Aorta (tissue), 5 donors: ENCODE results near the gene KSR2. TPM values are rescaled to one million over a fixed set of nuclear protein-coding genes. Genes with fewer than 3 reads are reported as not detected.

Source experiments
- ATAC-seq: fragments of 200-7000 bp; cut with Tn5 transposase; one replicate; pipeline ENCODE4 v1.9.1; 2022; ENCODE audit warnings: moderate library complexity; ENCODE audit not compliant: low FRiP score
- DNase-seq, 2 donors: peaks; one replicate each; pipeline ENCODE4 v3.0.0-alpha.2; 2020
- H3K27ac ChIP-seq, 2 donors: one replicate each; pipeline ENCODE4 v1.5.1; 2013; ENCODE audit warnings: low read length in 2 of 2, mild to moderate bottlenecking in 2 of 2, moderate library complexity in 2 of 2, control low read depth in 1 of 2, inconsistent platforms in 1 of 2, low read depth in 1 of 2
- H3K27me3 ChIP-seq, 2 donors: one replicate each; pipeline ENCODE4 v1.6.1; 2013; ENCODE audit warnings: control low read depth in 1 of 2, low read length in 1 of 2, mild to moderate bottlenecking in 1 of 2, moderate library complexity in 1 of 2; ENCODE audit not compliant: insufficient read depth in 2 of 2, control insufficient read depth in 1 of 2
- H3K36me3 ChIP-seq, 2 donors: one replicate each; pipeline ENCODE4 v1.6.1; 2013; ENCODE audit warnings: control low read depth in 1 of 2, low read length in 1 of 2, mild to moderate bottlenecking in 1 of 2; ENCODE audit not compliant: insufficient read depth in 2 of 2, control insufficient read depth in 1 of 2
- H3K4me1 ChIP-seq, 2 donors: one replicate each; pipeline ENCODE4 v1.6.1; 2013; ENCODE audit warnings: low read length in 2 of 2, control low read depth in 1 of 2, mild to moderate bottlenecking in 1 of 2, moderate library complexity in 1 of 2; ENCODE audit not compliant: insufficient read depth in 2 of 2, control insufficient read depth in 1 of 2
- H3K4me3 ChIP-seq, 2 donors: one replicate each; pipeline ENCODE4 v1.5.1; 2013; ENCODE audit warnings: low read length in 2 of 2, control low read depth in 1 of 2, mild to moderate bottlenecking in 1 of 2
- H3K9me3 ChIP-seq: one replicate; pipeline ENCODE4 v1.6.1; 2013; ENCODE audit warnings: mild to moderate bottlenecking, low read length; ENCODE audit not compliant: control insufficient read depth
- WGBS, 2 donors: extraction: QIAGEN DNeasy Blood & Tissue Kit; methylation state at CpG; one replicate each; pipeline ENCODE4 v1.1.7; 2013; 5-methylcytosine and 5-hydroxymethylcytosine counted together
- intact Hi-C, 2 donors: fragments of 100-400 bp; cut with DNase I; formaldehyde crosslinking; loops; one replicate each; pipeline versions ENCODE4 v1.14.2 to v1.15.0; 2022
- polyA plus RNA-seq, 2 donors: library from polyadenylated mRNA; stranded (reverse); fragments of 200-250 nt; gene quantifications; one replicate each; pipeline ENCODE4 v1.2.3, GENCODE V29; 2013
- total RNA-seq, 2 donors: library from RNA; stranded (reverse); fragmentation: NEBNext Ultra II Directional; extraction: Animal tissue kit (Norgen Biotek cat#: 25700); gene quantifications; one replicate each; pipeline ENCODE4 v1.2.1, GENCODE V29; 2021
- donor health status: healthy with polysubstance abuse.
- donor health status: Bipolar disorder and iron deficiency.
- donor health status: DM: no; HTN: no; CAD: no.
- donor health status: DM: no; HTN: no; CAD: no.
- donor health status: DM: yes; HTN: yes; CAD: no.

KSR2 gene
- total and polyA plus RNA-seq, 4 donors = not detected

- Histone ChIP-seq H3K27me3 (no peaks in the 10 kb centered on the region), H3K36me3 (no peaks in the 10 kb centered on the region), H3K27ac (no peak overlapping the region), H3K9me3 (peaks cover 1% of the 10 kb centered on the region), H3K4me1 (no peaks in the 10 kb centered on the region), H3K4me3 (no peak overlapping the region)
- intact Hi-C loops = no loop called here
- WGBS, 2 donors = 67 to 69% methylated on average over 6 of the region's 6 CpGs
- no peak for DNase-seq
- no peak for ATAC-seq
These were observed 31.9 kb downstream of the KSR2 start for GRCh38 chr12:117936722-117937484.

DNA sequence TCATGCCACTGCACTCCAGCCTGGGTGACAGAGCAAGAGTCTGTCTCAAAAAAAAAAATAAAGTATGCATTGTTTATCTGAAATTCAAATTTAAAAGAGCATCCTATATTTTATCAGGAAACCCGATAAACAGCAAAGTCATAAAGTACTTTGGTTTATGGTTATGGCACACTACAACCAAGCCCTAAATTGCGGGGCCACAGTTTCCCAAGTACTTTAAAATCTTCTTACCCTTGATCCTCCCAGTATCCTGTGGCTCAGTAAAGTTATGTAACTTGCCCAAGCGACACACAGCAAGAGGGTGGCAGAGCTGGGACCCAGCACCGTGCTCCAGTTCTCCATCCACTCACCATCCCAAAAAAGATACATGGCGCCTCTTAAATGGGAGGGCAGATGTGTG is 35.2 kb downstream of the KSR2 start:
- peaks cover 1% of the 10 kb centered on the region for H3K9me3 ChIP-seq
- ATAC-seq (no peak), DNase-seq (no peak)
- intact Hi-C loops = no loop called here
- no peaks in the 10 kb centered on the region for H3K4me1 ChIP-seq
- H3K4me3 ChIP-seq = no peak overlapping the region
- H3K36me3 ChIP-seq = no peaks in the 10 kb centered on the region
- no peaks in the 10 kb centered on the region for H3K27me3 ChIP-seq
- whole genome bisulfite sequencing, 2 donors = 89 to 91% methylated on average over 5 of the region's 5 CpGs
- H3K27ac ChIP-seq = no peak overlapping the region

- Histone ChIP-seq H3K27ac (no peak overlapping the region), H3K4me3 (no peak overlapping the region), H3K36me3 (no peaks in the 10 kb centered on the region), H3K9me3 (no peaks in the 10 kb centered on the region), H3K27me3 (no peaks in the 10 kb centered on the region), H3K4me1 (no peaks in the 10 kb centered on the region)
- intact Hi-C loops = no loop called here
- WGBS, 2 donors = 34 to 47% methylated on average over 4 of the region's 4 CpGs
- DNase-seq = no peak
- ATAC-seq = no peak
These were observed 42.3 kb downstream of the KSR2 start for GRCh38 chr12:117926391-117926899.

DNA sequence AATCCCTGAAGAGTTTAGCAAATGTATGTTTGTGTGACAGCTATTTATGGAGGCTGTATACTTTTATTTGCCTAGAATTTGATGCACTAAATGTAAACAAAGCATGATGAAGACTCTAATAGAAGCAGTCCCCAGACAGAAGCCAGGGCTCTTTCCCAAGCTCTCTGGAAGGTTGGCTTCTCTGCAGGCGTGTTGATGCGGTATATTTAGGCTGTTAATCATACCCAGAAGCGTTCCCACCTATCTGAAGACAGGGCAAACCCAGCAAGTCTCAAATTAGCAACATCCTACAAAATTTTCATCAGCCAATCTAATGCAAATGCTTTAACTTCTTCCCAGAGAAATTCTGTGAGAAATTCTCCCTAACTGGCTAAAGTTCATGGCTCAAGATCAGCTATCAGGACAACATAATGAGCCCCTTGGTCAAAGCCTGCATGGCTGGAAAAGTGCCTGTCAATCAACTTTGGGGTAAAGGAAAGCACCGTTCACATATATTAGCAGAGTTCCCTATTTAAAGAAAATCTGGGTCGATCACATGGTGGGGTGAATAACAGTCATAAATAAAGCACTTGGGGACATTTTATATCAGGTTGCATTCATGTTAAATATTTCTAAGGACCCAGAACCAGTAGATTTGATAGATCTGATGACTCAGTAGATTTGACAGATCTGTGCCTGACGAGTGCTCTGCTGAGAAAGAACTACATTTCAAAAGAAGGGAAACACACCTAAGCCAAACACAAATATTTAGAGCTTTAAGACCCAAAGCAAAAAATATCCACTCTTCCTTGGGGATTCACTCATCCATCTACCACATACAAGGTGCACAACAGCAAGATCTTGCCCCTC is 46.6 kb downstream of the KSR2 start:
- intact Hi-C loops = no loop called here
- ATAC-seq = no peak
- no peak overlapping the region for H3K4me3 ChIP-seq

GRCh38 chr12:117919479-117919878 is 49.3 kb downstream of the KSR2 start:
- Histone ChIP-seq H3K27me3 (no peaks in the 10 kb centered on the region), H3K36me3 (no peaks in the 10 kb centered on the region), H3K4me3 (no peak overlapping the region), H3K4me1 (no peaks in the 10 kb centered on the region), H3K9me3 (peaks cover 2% of the 10 kb centered on the region), H3K27ac (no peak overlapping the region)
- no peak for ATAC-seq
- intact Hi-C loops = no loop called here
- DNase-seq = no peak
- WGBS, 2 donors = 60 to 61% methylated on average over 2 of the region's 2 CpGs

More for the DNA sequence above, 46.6 kb downstream of the KSR2 start:
- 36 to 46% methylated on average over 6 of the region's 6 CpGs for WGBS, 2 donors
- Histone ChIP-seq H3K9me3 (peaks cover 2% of the 10 kb centered on the region), H3K27ac (no peak overlapping the region), H3K36me3 (no peaks in the 10 kb centered on the region), H3K27me3 (no peaks in the 10 kb centered on the region), H3K4me1 (no peaks in the 10 kb centered on the region)
- DNase-seq = no peak

DNA sequence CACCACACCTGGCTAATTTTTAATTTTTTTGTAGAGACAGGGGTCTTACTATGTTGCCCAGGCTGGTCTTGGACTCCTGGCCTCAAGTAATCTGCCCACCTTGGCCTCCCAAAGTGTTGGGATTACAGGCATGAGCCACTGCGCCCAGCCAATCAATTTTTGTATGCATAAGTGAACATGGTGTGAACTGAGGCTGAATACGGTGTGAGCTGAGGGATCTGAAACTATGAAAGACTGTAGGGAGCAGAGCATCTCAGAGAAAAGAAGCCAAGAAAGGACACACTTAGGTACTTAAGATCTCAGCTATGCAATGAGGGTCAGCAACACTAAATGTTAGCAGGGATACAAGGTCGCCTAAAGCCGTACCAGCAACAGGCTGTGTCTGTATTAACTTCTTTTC is 54.1 kb downstream of the KSR2 start:
- Histone ChIP-seq H3K9me3 (peaks cover 3% of the 10 kb centered on the region), H3K27me3 (no peaks in the 10 kb centered on the region), H3K27ac (no peak overlapping the region), H3K4me3 (no peak overlapping the region), H3K36me3 (no peaks in the 10 kb centered on the region), H3K4me1 (no peaks in the 10 kb centered on the region)
- DNase-seq (no peak), ATAC-seq (no peak)
- 81 to 89% methylated on average over 4 of the region's 4 CpGs for WGBS, 2 donors
- intact Hi-C loops = no loop called here

DNA sequence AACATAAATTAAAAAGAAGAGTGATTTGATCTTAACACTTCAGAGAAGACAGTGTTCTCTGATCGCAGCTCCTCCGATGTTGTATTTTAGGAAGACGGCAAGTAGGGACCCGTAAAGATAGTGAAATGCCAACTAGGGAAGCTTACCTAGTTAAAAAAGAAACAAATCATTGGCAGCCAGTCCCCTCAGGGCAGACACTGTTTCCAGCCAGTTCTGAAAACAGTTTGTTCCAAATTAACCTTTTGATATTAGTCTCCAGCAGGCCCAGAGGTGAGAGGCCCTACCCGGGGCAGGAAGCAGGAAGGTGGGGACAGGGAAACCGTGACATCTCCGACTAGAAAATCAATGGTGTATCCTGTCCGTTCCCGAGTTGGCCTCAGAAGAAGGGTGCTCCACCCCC is 56.0 kb downstream of the KSR2 start:
- no peak overlapping the region for H3K27ac ChIP-seq
- no peaks in the 10 kb centered on the region for H3K4me1 ChIP-seq
- H3K9me3 ChIP-seq = peaks cover 2% of the 10 kb centered on the region
- H3K36me3 ChIP-seq = no peaks in the 10 kb centered on the region
- WGBS, 2 donors = 75 to 83% methylated on average over 9 of the region's 9 CpGs
- no peaks in the 10 kb centered on the region for H3K27me3 ChIP-seq
- intact Hi-C loops = no loop called here
- no peak overlapping the region for H3K4me3 ChIP-seq
- ATAC-seq = no peak
- DNase-seq = no peak

DNA sequence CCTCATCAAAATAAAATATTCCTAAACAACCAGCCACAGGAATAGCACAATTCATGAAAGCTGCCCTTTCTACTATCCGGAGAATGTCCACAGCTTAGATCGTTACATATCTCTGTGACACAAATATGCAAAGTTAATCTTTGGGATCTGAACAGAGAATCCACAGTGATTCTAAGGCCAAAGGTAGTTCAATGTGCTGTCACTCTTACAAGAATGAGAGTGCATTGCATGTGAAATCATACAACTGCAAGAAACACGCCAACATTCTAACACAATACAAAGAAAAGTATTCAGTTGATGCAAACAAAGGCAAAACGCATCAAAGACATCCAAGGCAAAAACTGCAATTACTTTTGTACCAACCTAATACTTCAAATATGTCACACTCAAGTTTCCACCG is 60.4 kb downstream of the KSR2 start:
- H3K4me1 ChIP-seq = no peaks in the 10 kb centered on the region
- no peaks in the 10 kb centered on the region for H3K36me3 ChIP-seq
- intact Hi-C loops = no loop called here
- 81 to 83% methylated on average over 5 of the region's 5 CpGs for WGBS, 2 donors
- no peak for ATAC-seq
- DNase-seq = no peak
- H3K27me3 ChIP-seq = no peaks in the 10 kb centered on the region
- no peak overlapping the region for H3K4me3 ChIP-seq
- H3K27ac ChIP-seq = no peak overlapping the region
- H3K9me3 ChIP-seq = peaks cover 2% of the 10 kb centered on the region
